AG10803 (cell line): ENCODE data around the gene RAD18.

Experiments used
- DNase-seq: peaks from one replicate; pipeline ENCODE4 v3.0.0; 2010; ENCODE audit warnings: low read depth
- H3K4me3 ChIP-seq: 2 replicates; pipeline ENCODE4 v1.5.1; 2011; ENCODE audit warnings: mild to moderate bottlenecking, low read length, control low read depth
- TF ChIP-seq, protein P1 (sequence below): conservative IDR thresholded peaks from 2 replicates; pipeline ENCODE4 v1.5.1; 2011; ENCODE audit warnings: mild to moderate bottlenecking, low read length, control low read depth, inconsistent platforms

Gene RAD18

GRCh38 chr3:8882642-8883041 is 80.6 kb downstream of the RAD18 start:
- DNase-seq = no peak
- TF ChIP-seq, protein P1, sequence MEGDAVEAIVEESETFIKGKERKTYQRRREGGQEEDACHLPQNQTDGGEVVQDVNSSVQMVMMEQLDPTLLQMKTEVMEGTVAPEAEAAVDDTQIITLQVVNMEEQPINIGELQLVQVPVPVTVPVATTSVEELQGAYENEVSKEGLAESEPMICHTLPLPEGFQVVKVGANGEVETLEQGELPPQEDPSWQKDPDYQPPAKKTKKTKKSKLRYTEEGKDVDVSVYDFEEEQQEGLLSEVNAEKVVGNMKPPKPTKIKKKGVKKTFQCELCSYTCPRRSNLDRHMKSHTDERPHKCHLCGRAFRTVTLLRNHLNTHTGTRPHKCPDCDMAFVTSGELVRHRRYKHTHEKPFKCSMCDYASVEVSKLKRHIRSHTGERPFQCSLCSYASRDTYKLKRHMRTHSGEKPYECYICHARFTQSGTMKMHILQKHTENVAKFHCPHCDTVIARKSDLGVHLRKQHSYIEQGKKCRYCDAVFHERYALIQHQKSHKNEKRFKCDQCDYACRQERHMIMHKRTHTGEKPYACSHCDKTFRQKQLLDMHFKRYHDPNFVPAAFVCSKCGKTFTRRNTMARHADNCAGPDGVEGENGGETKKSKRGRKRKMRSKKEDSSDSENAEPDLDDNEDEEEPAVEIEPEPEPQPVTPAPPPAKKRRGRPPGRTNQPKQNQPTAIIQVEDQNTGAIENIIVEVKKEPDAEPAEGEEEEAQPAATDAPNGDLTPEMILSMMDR = no peak
- H3K4me3 ChIP-seq = no peak overlapping the region

GRCh38 chr3:8882171-8882593 is 81.1 kb downstream of the RAD18 start:
- TF ChIP-seq, protein P1 = no peak
- no peak for DNase-seq
- no peak overlapping the region for H3K4me3 ChIP-seq

DNA sequence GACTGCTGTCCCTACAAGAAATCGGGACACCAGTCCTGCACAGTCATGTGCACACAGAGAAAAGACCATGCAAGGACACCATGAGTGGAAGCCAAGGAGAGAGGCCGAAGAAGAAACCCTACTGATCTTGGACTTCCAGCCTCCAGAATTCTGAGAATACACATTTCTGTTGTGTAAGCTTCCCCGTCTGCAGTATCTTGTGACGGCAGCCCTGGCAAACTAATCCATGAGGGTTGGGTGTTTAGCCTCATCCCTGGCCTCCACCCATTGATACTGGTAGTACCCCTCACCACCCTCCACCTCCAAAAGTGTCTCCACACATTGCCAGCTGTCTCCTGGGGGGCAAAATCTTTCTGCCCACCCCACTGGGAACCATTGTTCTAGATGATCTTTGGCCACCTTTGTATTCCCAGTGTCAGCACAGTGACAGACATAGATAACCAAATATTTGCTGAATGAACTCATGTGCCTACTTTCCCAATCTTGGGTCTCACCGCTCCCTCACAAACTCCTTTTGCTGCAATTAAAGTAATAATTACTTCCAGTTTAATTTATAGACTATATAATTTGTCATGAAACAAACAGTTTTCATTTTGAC is 83.8 kb downstream of the RAD18 start:
- DNase-seq = no peak
- TF ChIP-seq, protein P1 = no peak
- H3K4me3 ChIP-seq = no peak overlapping the region

GRCh38 chr3:8875836-8876235 is 87.4 kb downstream of the RAD18 start:
- TF ChIP-seq, protein P1 = no peak
- peak; percentile 55 for DNase-seq
- no peak overlapping the region for H3K4me3 ChIP-seq

DNA sequence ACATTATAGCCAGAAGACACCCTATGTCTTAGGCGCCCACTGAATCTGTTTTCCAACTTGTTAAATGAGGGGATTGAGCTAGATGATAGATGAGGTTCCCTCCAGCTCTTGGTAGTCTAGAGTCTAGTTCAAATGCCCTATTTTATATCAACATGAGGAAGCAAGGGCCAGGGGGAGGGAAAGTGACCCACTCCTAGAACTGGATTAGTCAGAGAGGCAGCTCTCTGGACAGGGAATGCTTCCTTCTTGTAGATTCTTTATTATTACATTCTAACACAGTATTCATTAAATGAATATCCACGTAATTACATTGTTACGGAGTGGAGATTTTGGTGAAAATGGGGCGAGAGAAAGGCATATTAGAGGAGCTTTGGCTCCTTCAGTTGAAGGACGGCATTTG is 89.5 kb downstream of the RAD18 start:
- DNase-seq = no peak
- TF ChIP-seq, protein P1 = no peak
- H3K4me3 ChIP-seq = no peak overlapping the region

- no peak overlapping the region for H3K4me3 ChIP-seq
- peak; percentile 28 for DNase-seq
- TF ChIP-seq, protein P1 = no peak
These were observed 91.0 kb downstream of the RAD18 start for GRCh38 chr3:8872261-8872660.

DNA sequence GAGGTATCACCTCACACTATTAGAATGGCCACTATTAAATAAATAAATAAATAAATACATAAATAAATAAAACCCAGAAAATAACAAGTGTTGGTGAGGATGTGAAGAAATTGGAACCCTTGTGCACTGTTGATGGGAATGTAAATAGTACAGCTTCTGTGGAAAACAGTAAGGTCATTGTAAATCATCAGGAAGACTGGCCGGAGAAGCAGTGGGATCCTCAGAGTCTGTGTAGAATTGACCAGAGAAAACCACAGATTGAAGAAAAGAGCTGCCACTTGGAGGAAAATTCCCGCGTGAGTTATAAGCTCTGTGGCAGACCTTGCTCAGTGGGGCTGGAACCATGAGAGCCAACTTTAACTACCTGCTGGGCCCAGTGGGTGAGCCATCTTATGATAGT is 92.0 kb downstream of the RAD18 start:
- TF ChIP-seq, protein P1 = no peak
- DNase-seq = no peak

More for the DNA sequence above, 92.0 kb downstream of the RAD18 start:
- no peak overlapping the region for H3K4me3 ChIP-seq
